GM23338 (cell line): Measurements from ENCODE around the gene USP20.

Source experiments
- CREB1 ChIP-seq: fragments of 250-450 bp; sonication (Bioruptor Pico); IDR thresholded peaks from 2 replicates; pipeline ENCODE4 v1.5.0; 2020; ENCODE audit warnings: low read depth, mild to moderate bottlenecking, moderate library complexity
- CTCF ChIP-seq, 2 experiments: fragments of 200-600 bp in 1 of 2; sonication (generic) in 1 of 2; conservative IDR thresholded peaks; 2 replicates each; pipeline versions ENCODE4 v1.5.1 to v1.6.1; 2016 to 2017; ENCODE audit warnings: antibody characterized with exemption in 2 of 2, low read depth in 2 of 2, mild to moderate bottlenecking in 2 of 2, moderate library complexity in 1 of 2
- ETS1 ChIP-seq: IDR thresholded peaks from 2 replicates; pipeline ENCODE4 v1.6.1; 2016; ENCODE audit warnings: antibody characterized with exemption
- EZH2 ChIP-seq: fragments of 200-600 bp; sonication (generic); IDR thresholded peaks from one replicate; pipeline ENCODE4 v1.8.0; 2017; ENCODE audit warnings: antibody characterized with exemption, mild to moderate bottlenecking, low read depth; ENCODE audit not compliant: unreplicated experiment
- EZH2phosphoT487 ChIP-seq: fragments of 200-600 bp; sonication (generic); IDR thresholded peaks from one replicate; pipeline ENCODE4 v1.8.1; 2018; ENCODE audit warnings: antibody characterized with exemption; ENCODE audit not compliant: unreplicated experiment
- JUNB ChIP-seq: IDR thresholded peaks from one replicate; pipeline ENCODE4 v1.6.1; 2016; ENCODE audit warnings: antibody characterized with exemption; ENCODE audit not compliant: unreplicated experiment
- POLR2AphosphoS5 ChIP-seq: IDR thresholded peaks from 2 replicates; pipeline ENCODE4 v1.6.1; 2016; ENCODE audit warnings: antibody characterized with exemption, low read depth
- REST ChIP-seq: IDR thresholded peaks from one replicate; pipeline ENCODE4 v1.6.1; 2018; ENCODE audit warnings: antibody characterized with exemption; ENCODE audit not compliant: unreplicated experiment
- ZNF331 ChIP-seq: fragments of 250-450 bp; sonication (Bioruptor Pico); IDR thresholded peaks from 2 replicates; pipeline ENCODE4 v1.5.0; 2020; ENCODE audit warnings: low read depth, mild to moderate bottlenecking, moderate library complexity
- ZNF462 ChIP-seq: fragments of 250-450 bp; sonication (Bioruptor Pico); IDR thresholded peaks from 2 replicates; pipeline ENCODE4 v1.5.0; 2020; ENCODE audit warnings: mild to moderate bottlenecking, moderate library complexity

- TF ChIP-seq CTCF (conservative IDR thresholded peaks at IDR 0.05; ENCODE audit: low read depth in 2 of 2) = no peak
- no peak for TF ChIP-seq EZH2phosphoT487
- no peak for TF ChIP-seq EZH2
- no peak for TF ChIP-seq ETS1
- TF ChIP-seq POLR2AphosphoS5 = no peak
- no peak for TF ChIP-seq CREB1 (CRISPR knock-in tag)
- TF ChIP-seq ZNF462 = no peak
- TF ChIP-seq JUNB = no peak
- TF ChIP-seq REST = no peak
- no peak for TF ChIP-seq ZNF331
Observed at GRCh38 chr9:129854588-129855110, 19.4 kb downstream of the USP20 start.
